Measurements from ENCODE around the gene BRK1.
"Not testable (repeated sequence)": the region's sequence is repeated elsewhere in the genome, so short reads cannot be mapped to it uniquely, and the experiment has no call there.

The BRK1 gene

GRCh38 chr3:10145685-10146084, 30.2 kb downstream of the BRK1 start:
- no peak for DNase-seq

GRCh38 chr3:10149226-10149625, 33.8 kb downstream of the BRK1 start:
- peak; percentile 16 for DNase-seq

GRCh38 chr3:10150987-10151386, 35.5 kb downstream of the BRK1 start:
- no peak for DNase-seq

- no peak for DNase-seq
Observed at GRCh38 chr3:10154335-10155122, 39.1 kb downstream of the BRK1 start.

- no peak for DNase-seq
Observed at GRCh38 chr3:10155123-10155472, 39.6 kb downstream of the BRK1 start.

GRCh38 chr3:10155658-10156057, 40.2 kb downstream of the BRK1 start:
- DNase-seq = no peak

GRCh38 chr3:10157031-10157430, 41.6 kb downstream of the BRK1 start:
- no peak for DNase-seq

GRCh38 chr3:10158555-10158954, 43.1 kb downstream of the BRK1 start:
- DNase-seq = not testable (repeated sequence)

GRCh38 chr3:10160346-10160745, 44.9 kb downstream of the BRK1 start:
- no peak for DNase-seq

- no peak for DNase-seq
Observed at GRCh38 chr3:10160925-10161324, 45.5 kb downstream of the BRK1 start.

- no peak for DNase-seq
Observed at GRCh38 chr3:10162185-10162584, 46.7 kb downstream of the BRK1 start.

- not testable (repeated sequence) for DNase-seq
Observed at GRCh38 chr3:10164201-10164545, 48.7 kb downstream of the BRK1 start.

GRCh38 chr3:10164546-10165393, 49.3 kb downstream of the BRK1 start, which contains the start of gene IRAK2:
TSS of gene IRAK2 (plus strand) at chr3:10164919. CDS start at chr3:10164955, 36 bp downstream.
- DNase-seq = peak; percentile 60

- DNase-seq = no peak
Observed at GRCh38 chr3:10166213-10166604, 50.7 kb downstream of the BRK1 start.

- DNase-seq = no peak
Observed at GRCh38 chr3:10169000-10169496, 53.6 kb downstream of the BRK1 start.

GRCh38 chr3:10170915-10171478, 55.5 kb downstream of the BRK1 start:
- no peak for DNase-seq

GRCh38 chr3:10173095-10173925, 57.8 kb downstream of the BRK1 start:
- DNase-seq = no peak

- DNase-seq = peak; percentile 84
Observed at GRCh38 chr3:10173926-10174435, 58.5 kb downstream of the BRK1 start.

GRCh38 chr3:10175334-10175733, 59.9 kb downstream of the BRK1 start:
- DNase-seq = not testable (repeated sequence)

GRCh38 chr3:10176150-10176549, 60.7 kb downstream of the BRK1 start:
- DNase-seq = not testable (repeated sequence)

Data from CD4-positive, alpha-beta T cell treated with Interferon gamma for 1 hour (primary cell).